ENCODE data around the gene PARD3.

- TF ChIP-seq POLR2A (IDR thresholded peaks at IDR 0.05) (no peak), CTCF (IDR thresholded peaks at IDR 0.05) (no peak)
These were observed 61.9 kb downstream of the PARD3 start for GRCh38 chr10:34753014-34753757.

Measured in Peyer's patch (tissue), 4 donors.